Testis (tissue), 2 donors: ENCODE data around the gene LARGE1.

Experiments used
- POLR2A ChIP-seq: fragments of 450-650 bp; IDR thresholded peaks from one replicate; pipeline ENCODE4 v1.6.1; 2017; ENCODE audit warnings: antibody characterized with exemption, mild to moderate bottlenecking, moderate library complexity
- TF ChIP-seq, protein P1 (sequence below), 3 experiments: fragments of 450-650 bp in 2 of 3; fragments of 200-600 bp in 1 of 3; sonication (generic) in 1 of 3; IDR thresholded peaks; one replicate each; pipeline ENCODE4 v1.5.1; 2016 to 2019; ENCODE audit warnings: antibody characterized with exemption in 3 of 3, mild to moderate bottlenecking in 2 of 3, moderate library complexity in 1 of 3

GRCh38 chr22:33443683-33444082 lies 476.6 kb downstream of the LARGE1 start:
- TF ChIP-seq, protein P1, sequence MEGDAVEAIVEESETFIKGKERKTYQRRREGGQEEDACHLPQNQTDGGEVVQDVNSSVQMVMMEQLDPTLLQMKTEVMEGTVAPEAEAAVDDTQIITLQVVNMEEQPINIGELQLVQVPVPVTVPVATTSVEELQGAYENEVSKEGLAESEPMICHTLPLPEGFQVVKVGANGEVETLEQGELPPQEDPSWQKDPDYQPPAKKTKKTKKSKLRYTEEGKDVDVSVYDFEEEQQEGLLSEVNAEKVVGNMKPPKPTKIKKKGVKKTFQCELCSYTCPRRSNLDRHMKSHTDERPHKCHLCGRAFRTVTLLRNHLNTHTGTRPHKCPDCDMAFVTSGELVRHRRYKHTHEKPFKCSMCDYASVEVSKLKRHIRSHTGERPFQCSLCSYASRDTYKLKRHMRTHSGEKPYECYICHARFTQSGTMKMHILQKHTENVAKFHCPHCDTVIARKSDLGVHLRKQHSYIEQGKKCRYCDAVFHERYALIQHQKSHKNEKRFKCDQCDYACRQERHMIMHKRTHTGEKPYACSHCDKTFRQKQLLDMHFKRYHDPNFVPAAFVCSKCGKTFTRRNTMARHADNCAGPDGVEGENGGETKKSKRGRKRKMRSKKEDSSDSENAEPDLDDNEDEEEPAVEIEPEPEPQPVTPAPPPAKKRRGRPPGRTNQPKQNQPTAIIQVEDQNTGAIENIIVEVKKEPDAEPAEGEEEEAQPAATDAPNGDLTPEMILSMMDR (IDR thresholded peaks at IDR 0.05) = no peak
- no peak for TF ChIP-seq POLR2A
